CD4-positive, alpha-beta T cell (primary cell): ENCODE results near the gene SAMD3. TPM values are rescaled to one million over a fixed set of nuclear protein-coding genes. Genes with fewer than 3 reads are reported as not detected.

ENCODE experiments used
- ATAC-seq: fragments of 200-7000 bp; cut with Tn5 transposase; one replicate; pipeline ENCODE4 v1.10.0; 2022; ENCODE audit warnings: mild to moderate bottlenecking; ENCODE audit not compliant: poor library complexity
- CTCF ChIA-PET: fragments of 350-600 bp; sonication (Branson Sonifier 250); formaldehyde crosslinking; loops from one replicate; lab custom pipeline; 2021; ENCODE audit warnings: antibody characterized with exemption, inconsistent platforms; lab: Charles Lee
- POLR2A ChIA-PET: fragments of 350-600 bp; sonication (Branson Sonifier 250); formaldehyde crosslinking; loops from one replicate; lab custom pipeline; 2021; ENCODE audit warnings: antibody characterized with exemption, inconsistent platforms; lab: Charles Lee
- DNase-seq, 14 experiments: peaks; one replicate each; pipeline ENCODE4 v3.0.0-alpha.2; 2013 to 2020; ENCODE audit warnings: mixed read lengths in 2 of 14
- H3K27ac ChIP-seq, 2 donors: one replicate each; pipeline versions ENCODE4 v1.5.1 to v1.7.0; 2013; ENCODE audit warnings: low read length in 2 of 2, low read depth in 1 of 2, mild to moderate bottlenecking in 1 of 2
- H3K27me3 ChIP-seq, 2 experiments: 1 replicate in 1 of 2; 2 replicates in 1 of 2; pipeline versions ENCODE4 v1.6.1 to v1.7.0; 2013; ENCODE audit warnings: low read length in 2 of 2, control low read depth in 1 of 2, mild to moderate bottlenecking in 1 of 2, moderate library complexity in 1 of 2; ENCODE audit not compliant: insufficient read depth in 2 of 2, control insufficient read depth in 1 of 2
- H3K36me3 ChIP-seq: one replicate; pipeline ENCODE4 v1.6.1; 2013; ENCODE audit warnings: low read length, control low read depth; ENCODE audit not compliant: insufficient read depth
- H3K4me1 ChIP-seq: one replicate; pipeline ENCODE4 v1.6.1; 2013; ENCODE audit warnings: low read length, control low read depth; ENCODE audit not compliant: insufficient read depth
- H3K4me3 ChIP-seq: one replicate; pipeline ENCODE4 v1.5.1; 2013; ENCODE audit warnings: mild to moderate bottlenecking, low read length, moderate library complexity
- H3K9me3 ChIP-seq, 2 experiments: 1 replicate in 1 of 2; 2 replicates in 1 of 2; pipeline versions ENCODE4 v1.6.1 to v1.7.0; 2013; ENCODE audit warnings: low read length in 2 of 2, mild to moderate bottlenecking in 2 of 2, control low read depth in 1 of 2, moderate library complexity in 1 of 2; ENCODE audit not compliant: control insufficient read depth in 1 of 2, insufficient read depth in 1 of 2
- H3K27ac Mint-ChIP-seq: one replicate; pipeline ENCODE4 v1.8.0; 2020; ENCODE audit warnings: mixed read lengths
- H3K27me3 Mint-ChIP-seq: one replicate; pipeline ENCODE4 v1.8.0; 2021; ENCODE audit warnings: mixed read lengths
- H3K36me3 Mint-ChIP-seq: one replicate; pipeline ENCODE4 v1.8.0; 2021; ENCODE audit warnings: low read depth, mixed read lengths
- H3K4me1 Mint-ChIP-seq: one replicate; pipeline ENCODE4 v1.8.0; 2021; ENCODE audit warnings: low read depth, mixed read lengths
- H3K4me3 Mint-ChIP-seq: one replicate; pipeline ENCODE4 v1.8.0; 2020; ENCODE audit warnings: mild to moderate bottlenecking, mixed read lengths
- H3K9me3 Mint-ChIP-seq: one replicate; pipeline ENCODE4 v1.8.0; 2020; ENCODE audit warnings: mixed read lengths
- intact Hi-C, 2 experiments: fragments of 100-400 bp; cut with DNase I in 1 of 2; cut with micrococcal nuclease in 1 of 2; formaldehyde crosslinking; loops; one replicate each; pipeline versions ENCODE4 v1.15.1 to v1.9.0; 2023 to 2025; cut with DNase I, micrococcal nuclease
- total RNA-seq, 174 experiments: library from RNA in 2 of 174; stranded (reverse) in 2 of 174; gene quantifications; one replicate each; pipeline ENCODE4 v1.2.3 and lab custom pipeline; 2021 to 2026
- TF ChIP-seq, protein P1 (sequence below): fragments of 200-600 bp; IDR thresholded peaks from one replicate; pipeline ENCODE4 v1.8.0; 2022; ENCODE audit warnings: antibody characterized with exemption, mild to moderate bottlenecking

Gene SAMD3
- total RNA-seq, 2 experiments from 2014 or later = 24.3 to 28.7 TPM

DNA sequence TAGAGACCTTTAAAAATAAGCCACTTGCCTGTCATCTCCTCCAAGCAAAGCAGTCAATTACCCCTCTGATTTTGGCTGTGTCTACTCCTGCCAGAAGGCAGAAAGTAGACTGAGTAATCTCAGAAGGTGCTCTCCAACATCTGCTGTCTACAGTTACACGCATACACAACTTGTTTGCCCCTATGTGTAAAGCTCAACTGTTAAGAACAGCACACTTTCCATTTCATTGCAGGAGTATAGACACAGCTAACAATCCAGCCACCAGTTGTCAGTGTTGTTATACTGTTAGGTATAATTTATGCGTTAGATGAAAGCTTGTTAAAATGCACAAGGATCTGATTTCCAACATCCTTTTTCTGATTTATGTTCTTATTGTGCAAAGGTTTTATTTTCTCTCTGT lies 88.2 kb downstream of the SAMD3 start:
- Mint-ChIP-seq H3K9me3 (no peaks in the 10 kb centered on the region), H3K27me3 (no peaks in the 10 kb centered on the region), H3K4me1 (peaks cover 94% of the 10 kb centered on the region), H3K36me3 (peaks cover 40% of the 10 kb centered on the region), H3K27ac (peak overlapping the region; percentile 90), H3K4me3 (peak overlapping the region; percentile 30)
- ATAC-seq (no peak), DNase-seq (peak in 4 of 14 experiments; percentile 6 to 54 (median 33))
- H3K9me3 ChIP-seq = no peaks in the 10 kb centered on the region
- ChIA-PET POLR2A (interaction anchor here (0.8 to 1.4 kb wide), 2 partner anchors 89 to 148 kb away, joined by 4 to 5 read pairs; partner anchors contain the start of gene SAMD3), CTCF (no interaction called here)
- intact Hi-C loops = loop anchor here in 1 of 2 experiments (1.0 to 10.0 kb wide), 2 partner anchors 100 to 148 kb away; no protein-coding TSS in a partner anchor
- no peaks in the 10 kb centered on the region for H3K27me3 ChIP-seq
- H3K27ac ChIP-seq = peak overlapping the region; percentile 16 to 75
- H3K4me3 ChIP-seq = no peak overlapping the region
- H3K4me1 ChIP-seq = peaks cover 39% of the 10 kb centered on the region
- TF ChIP-seq, protein P1, sequence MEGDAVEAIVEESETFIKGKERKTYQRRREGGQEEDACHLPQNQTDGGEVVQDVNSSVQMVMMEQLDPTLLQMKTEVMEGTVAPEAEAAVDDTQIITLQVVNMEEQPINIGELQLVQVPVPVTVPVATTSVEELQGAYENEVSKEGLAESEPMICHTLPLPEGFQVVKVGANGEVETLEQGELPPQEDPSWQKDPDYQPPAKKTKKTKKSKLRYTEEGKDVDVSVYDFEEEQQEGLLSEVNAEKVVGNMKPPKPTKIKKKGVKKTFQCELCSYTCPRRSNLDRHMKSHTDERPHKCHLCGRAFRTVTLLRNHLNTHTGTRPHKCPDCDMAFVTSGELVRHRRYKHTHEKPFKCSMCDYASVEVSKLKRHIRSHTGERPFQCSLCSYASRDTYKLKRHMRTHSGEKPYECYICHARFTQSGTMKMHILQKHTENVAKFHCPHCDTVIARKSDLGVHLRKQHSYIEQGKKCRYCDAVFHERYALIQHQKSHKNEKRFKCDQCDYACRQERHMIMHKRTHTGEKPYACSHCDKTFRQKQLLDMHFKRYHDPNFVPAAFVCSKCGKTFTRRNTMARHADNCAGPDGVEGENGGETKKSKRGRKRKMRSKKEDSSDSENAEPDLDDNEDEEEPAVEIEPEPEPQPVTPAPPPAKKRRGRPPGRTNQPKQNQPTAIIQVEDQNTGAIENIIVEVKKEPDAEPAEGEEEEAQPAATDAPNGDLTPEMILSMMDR = peak; percentile 24
- peaks cover 13% of the 10 kb centered on the region for H3K36me3 ChIP-seq

DNA sequence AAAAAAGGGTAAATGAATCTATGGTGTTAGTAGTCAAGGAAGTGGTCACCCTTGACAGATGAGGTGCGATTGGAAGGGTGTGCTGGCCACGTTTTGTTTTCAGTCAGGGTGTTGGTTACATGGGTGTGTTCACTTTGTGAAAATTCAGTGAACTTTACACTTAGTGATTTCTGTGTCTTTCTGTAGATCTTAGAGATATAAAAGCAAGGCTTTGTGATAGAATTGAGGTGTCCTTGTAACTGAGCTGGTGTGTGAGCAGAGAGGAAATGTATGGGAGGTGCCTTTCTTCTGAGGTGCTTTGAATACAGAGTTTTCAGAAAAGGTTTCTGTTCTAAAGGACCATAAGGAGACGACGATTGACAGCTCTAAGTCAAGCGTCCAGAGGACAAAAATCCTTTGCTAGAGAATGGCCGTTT lies 90.5 kb downstream of the SAMD3 start:
- H3K36me3 ChIP-seq = peaks cover 9% of the 10 kb centered on the region
- H3K4me3 ChIP-seq = peak overlapping the region; percentile 39
- intact Hi-C loops = loop anchor here in 1 of 2 experiments (2.0 to 10.0 kb wide), 2 partner anchors 83 to 97 kb away; no protein-coding TSS in a partner anchor
- Mint-ChIP-seq H3K27ac (peak overlapping the region; percentile 90), H3K9me3 (no peaks in the 10 kb centered on the region), H3K36me3 (peaks cover 30% of the 10 kb centered on the region), H3K4me1 (peaks cover 90% of the 10 kb centered on the region), H3K27me3 (no peaks in the 10 kb centered on the region), H3K4me3 (peak overlapping the region; percentile 71)
- H3K27ac ChIP-seq = peak overlapping the region; percentile 64 to 75
- ATAC-seq (peak; percentile 85), DNase-seq (peak; percentile 24 to 92 (median 42))
- ChIA-PET CTCF (no interaction called here), POLR2A (interaction anchor here (0.6 to 1.6 kb wide), 15 partner anchors 8 to 1067 kb away, joined by 3 to 11 read pairs (median 4); partner anchors contain the start of gene SAMD3)
- TF ChIP-seq, protein P1 = no peak
- H3K27me3 ChIP-seq = no peaks in the 10 kb centered on the region
- no peaks in the 10 kb centered on the region for H3K9me3 ChIP-seq
- H3K4me1 ChIP-seq = peaks cover 36% of the 10 kb centered on the region

DNA sequence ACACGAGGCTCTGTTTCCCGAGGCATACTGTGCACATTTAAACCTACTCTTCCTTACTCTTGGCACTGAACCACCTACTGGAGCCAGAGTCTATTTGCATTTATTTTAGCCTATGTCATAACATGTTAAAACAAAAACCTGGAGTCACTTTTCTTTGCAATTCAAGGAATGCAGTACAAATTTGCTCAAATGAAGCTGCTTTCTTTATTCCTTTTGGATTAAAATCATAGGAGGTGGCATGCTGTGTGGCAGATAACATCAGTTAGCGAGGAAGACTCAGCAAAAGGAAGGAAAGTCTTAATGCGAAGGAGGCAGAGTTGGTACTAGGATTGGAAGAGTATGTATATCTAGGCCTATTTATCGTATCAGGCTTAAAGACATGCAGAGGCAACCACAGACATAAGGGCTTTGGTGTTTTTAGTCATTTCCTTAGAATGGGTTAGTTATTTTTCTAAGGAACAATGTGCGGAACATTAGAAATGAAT lies 92.9 kb downstream of the SAMD3 start:
- ATAC-seq (no peak), DNase-seq (no peak)
- intact Hi-C loops = loop anchor here in 1 of 2 experiments (10.0 kb wide), 1 partner anchor 95 kb away; no protein-coding TSS in a partner anchor
- Histone ChIP-seq H3K36me3 (no peaks in the 10 kb centered on the region), H3K4me3 (no peak overlapping the region), H3K27ac (no peak overlapping the region), H3K27me3 (no peaks in the 10 kb centered on the region), H3K9me3 (no peaks in the 10 kb centered on the region), H3K4me1 (peaks cover 23% of the 10 kb centered on the region)
- Mint-ChIP-seq H3K9me3 (no peaks in the 10 kb centered on the region), H3K4me3 (no peak overlapping the region), H3K27ac (peak overlapping the region; percentile 90), H3K27me3 (no peaks in the 10 kb centered on the region), H3K36me3 (peaks cover 35% of the 10 kb centered on the region), H3K4me1 (peaks cover 95% of the 10 kb centered on the region)
- ChIA-PET CTCF (no interaction called here), POLR2A (interaction anchor here (0.7 kb wide), 1 partner anchor 85 kb away, joined by 3 read pairs; no protein-coding TSS in a partner anchor)
- TF ChIP-seq, protein P1 = no peak
